HG03159 (cell line): ENCODE measurements around the gene TMEM19.

Source experiments
- ATAC-seq: cut with Tn5 transposase; IDR thresholded peaks from one replicate; pipeline ENCODE4 v1.9.1; 2021; ENCODE audit warnings: mild to moderate bottlenecking, moderate library complexity; ENCODE audit not compliant: unreplicated experiment

The TMEM19 gene

GRCh38 chr12:71685914-71686657 is at the start of gene TMEM19:
TMEM19 (plus strand) TSS chr12:71686082; CDS start chr12:71686681, 599 bp downstream.
- ATAC-seq = peak; percentile 85

GRCh38 chr12:71636704-71637115 is 49.2 kb upstream of the TMEM19 start:
- no peak for ATAC-seq

- no peak for ATAC-seq
These were observed 47.4 kb upstream of the TMEM19 start for GRCh38 chr12:71638499-71638898.

GRCh38 chr12:71639341-71639760 is 46.5 kb upstream of the TMEM19 start:
- ATAC-seq = peak; percentile 45

- ATAC-seq = no peak
These were observed 45.6 kb upstream of the TMEM19 start for GRCh38 chr12:71640316-71640715.

- no peak for ATAC-seq
These were observed 44.5 kb upstream of the TMEM19 start for GRCh38 chr12:71641390-71641789.

DNA sequence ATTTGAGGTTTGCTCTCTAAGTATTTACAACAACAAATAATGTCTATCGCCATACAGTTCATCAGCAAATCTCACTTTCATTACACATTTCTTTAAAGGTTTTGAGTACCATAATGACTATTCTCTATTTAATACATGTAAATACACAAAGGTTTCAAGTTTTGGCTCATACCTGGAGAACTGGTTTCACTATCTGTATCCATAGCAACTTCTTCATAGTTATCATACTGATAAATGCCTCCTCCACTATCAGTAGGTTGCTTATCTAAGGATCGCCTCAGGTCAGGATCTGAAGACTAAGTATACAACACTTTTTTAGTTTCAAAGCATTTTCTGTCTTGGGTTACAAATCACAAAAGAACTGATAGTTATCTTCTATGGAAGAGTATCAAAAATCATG is 43.6 kb upstream of the TMEM19 start:
- ATAC-seq = peak; percentile 77

DNA sequence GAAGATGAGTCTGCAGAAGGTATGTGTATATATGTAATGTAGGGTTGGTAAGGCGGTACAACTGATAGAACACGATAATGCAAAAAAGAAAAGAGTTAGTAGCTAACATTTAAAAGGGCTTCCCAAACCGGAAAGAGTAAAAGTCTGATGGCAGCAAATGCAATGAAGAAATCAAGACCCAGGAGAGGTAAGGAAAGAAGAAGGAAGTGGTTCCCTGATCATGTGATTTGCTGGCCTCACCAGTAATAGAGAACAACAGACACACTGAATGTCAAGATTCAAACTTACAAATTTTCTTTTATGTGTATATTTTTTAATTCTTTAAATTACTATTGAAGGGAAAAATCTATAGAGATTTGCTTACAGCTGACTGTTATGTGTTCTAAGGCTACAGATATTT is 40.6 kb upstream of the TMEM19 start:
- no peak for ATAC-seq

GRCh38 chr12:71646512-71646911 is 39.4 kb upstream of the TMEM19 start:
- ATAC-seq = no peak

DNA sequence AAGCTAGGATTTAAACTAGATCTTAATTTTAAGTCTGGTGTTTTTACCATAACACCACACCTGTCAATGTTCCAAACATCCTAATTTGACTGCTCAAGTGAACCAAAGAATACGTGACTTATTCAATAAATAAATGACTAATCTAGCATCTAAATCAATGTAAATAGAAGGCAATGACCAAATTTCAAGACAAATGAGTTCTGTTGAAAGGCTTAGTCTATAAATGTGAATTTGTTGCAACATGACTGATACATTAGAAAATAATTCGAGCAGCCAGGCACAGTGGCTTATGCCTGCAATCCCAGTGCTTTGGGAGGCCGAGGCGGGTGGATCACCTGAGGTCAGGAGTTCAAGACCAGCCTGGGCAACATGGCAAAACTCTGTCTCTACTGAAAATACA is 37.3 kb upstream of the TMEM19 start:
- no peak for ATAC-seq

DNA sequence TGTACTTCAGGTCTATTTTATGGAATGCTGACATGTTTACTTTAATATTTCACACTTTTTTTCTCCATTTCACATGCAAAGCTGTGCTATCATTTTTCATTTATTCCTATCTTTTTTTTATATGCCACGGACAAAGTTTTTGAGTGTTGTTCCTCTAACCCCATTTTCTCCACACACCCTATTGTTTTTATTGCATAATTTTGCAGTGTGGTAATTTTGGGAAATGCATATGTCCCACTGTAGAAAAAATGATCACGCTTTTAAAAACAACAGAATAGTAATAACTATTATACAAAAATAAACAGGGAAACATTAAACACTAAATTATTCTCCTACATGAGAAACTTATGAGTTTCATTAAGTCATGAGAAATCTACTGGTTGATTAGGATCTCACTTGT is 36.5 kb upstream of the TMEM19 start:
- ATAC-seq = no peak

- ATAC-seq = no peak
These were observed 33.2 kb upstream of the TMEM19 start for GRCh38 chr12:71652656-71653055.

GRCh38 chr12:71653137-71653536 is 32.7 kb upstream of the TMEM19 start:
- no peak for ATAC-seq

DNA sequence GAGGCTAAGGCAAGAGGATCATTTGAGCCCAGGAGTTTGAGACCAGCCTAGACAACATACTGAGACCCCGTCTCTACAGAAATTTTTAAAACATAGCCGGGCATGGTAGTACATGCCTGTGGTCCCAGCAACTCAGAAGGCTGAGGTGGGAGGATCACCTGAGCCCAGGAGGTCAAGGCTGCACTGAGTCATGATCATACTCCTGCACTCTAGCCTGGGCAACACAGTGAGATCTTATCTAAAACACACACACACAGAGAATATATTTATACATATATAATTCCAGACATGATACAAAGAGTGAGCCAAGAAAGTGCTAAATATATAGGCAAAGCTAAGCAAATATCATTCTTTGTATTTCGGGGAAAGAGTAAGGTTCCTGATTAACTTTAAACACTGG is 31.7 kb upstream of the TMEM19 start:
- no peak for ATAC-seq

DNA sequence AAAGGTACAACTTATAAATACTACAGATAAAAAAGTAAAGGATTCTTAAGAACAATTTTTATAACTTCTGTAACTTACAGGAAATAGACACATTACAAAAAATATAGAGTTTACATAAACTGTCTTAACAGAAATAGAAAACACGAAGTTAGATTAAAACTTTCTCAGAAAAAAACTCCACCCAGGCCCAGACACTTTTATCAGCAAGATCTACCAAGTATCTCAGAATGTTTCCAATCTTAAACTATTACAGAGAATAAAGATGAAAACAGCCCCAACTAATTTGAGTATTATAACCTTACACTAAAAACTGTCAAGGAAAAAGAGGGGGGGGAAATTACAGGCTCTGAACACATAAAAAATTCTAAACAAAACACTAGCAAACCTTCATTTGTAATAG is 30.4 kb upstream of the TMEM19 start:
- ATAC-seq = no peak

DNA sequence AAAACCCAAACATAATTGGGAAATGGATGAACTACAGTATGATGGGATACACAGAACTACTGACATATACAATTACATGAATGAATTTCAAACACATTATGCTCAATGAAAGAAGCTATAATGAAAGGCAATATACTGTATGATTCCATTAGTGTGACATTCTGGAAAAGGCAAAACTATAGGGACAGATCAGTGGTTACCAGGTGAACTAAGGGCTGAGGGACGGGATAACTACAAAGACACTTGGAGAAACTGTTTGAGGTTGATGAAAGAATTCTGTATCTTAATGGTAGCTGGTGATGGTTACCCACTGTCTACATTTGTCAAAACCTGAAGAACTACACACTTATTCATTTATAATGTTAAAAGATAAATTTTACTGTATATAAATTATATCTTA is 30.0 kb upstream of the TMEM19 start:
- ATAC-seq = no peak

DNA sequence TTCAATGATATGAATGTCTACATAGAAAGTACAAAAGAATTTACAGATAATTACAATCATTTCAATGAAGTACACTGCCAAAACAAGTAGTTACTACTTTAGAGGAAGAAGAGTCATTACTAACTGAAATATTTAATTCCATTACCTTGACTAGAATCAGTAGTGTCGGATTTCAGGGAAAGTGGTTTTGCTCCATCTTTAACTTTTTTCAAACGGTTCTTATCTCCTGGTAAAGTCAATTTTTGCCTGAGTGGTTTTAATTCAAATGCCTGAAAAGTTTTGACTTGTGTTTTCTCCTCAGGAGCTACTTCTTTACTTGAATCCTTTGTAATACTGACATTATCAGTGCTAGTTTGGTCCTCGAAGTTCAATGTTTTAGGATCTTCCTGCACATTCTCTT is 29.1 kb upstream of the TMEM19 start:
- no peak for ATAC-seq

- no peak for ATAC-seq
These were observed 23.8 kb upstream of the TMEM19 start for GRCh38 chr12:71661977-71662530.

- peak; percentile 30 for ATAC-seq
These were observed 22.9 kb upstream of the TMEM19 start for GRCh38 chr12:71662849-71663560.

DNA sequence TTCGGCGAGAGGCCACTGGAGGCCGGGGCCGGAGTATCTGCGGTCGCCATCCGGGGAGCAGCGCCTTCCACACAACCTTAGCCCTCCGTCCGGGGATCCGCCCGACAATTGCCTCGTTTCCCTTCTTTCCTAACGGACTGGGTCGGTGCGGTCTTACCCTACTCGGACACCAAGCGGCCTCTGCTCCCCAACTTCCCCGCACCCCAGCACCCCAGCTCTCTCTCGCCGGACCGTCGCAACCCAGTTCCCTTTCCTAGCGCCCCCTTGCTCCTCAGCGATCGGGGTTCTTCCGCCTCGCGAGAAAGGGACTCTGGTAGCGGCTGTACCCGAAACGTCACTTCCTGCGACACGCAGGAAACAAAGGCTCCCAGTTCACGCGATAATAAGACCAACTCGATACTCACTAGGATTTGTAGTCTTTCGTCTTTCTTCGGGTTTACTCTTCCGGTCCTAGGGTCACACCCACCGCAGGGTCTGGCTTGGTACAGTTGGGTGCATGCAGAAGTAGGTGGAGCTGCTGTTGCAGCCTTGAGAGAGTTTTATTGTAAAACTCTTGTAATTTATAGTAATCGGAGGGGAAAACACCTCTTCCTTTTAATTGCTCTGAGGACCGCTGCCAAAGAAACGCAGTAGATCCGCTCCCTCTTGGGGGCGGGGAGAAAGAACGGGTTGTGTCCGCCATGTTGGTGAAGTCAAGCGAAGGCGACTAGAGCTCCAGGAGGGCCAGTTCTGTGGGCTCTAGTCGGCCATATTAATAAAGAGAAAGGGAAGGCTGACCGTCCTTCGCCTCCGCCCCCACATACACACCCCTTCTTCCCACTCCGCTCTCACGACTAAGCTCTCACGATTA is 22.1 kb upstream of the TMEM19 start, which contains the start of the genes THAP2 and ZFC3H1:
TSS of gene THAP2 (plus strand) at position 741 of the 850 bp plus-strand sequence. CDS start 209 bp downstream, outside the sequence.
TSS of gene ZFC3H1 (minus strand) at position 288 of the 850 bp plus-strand sequence. CDS start at position 50, 238 bp downstream.
- ATAC-seq = peak; percentile 88
